D341Med (cell line): Measurements from ENCODE around the gene IKBKE.

Experiments used
- DNase-seq: peaks from one replicate; pipeline ENCODE4 v3.0.0; 2012; ENCODE audit warnings: low spot score

Gene IKBKE

DNA sequence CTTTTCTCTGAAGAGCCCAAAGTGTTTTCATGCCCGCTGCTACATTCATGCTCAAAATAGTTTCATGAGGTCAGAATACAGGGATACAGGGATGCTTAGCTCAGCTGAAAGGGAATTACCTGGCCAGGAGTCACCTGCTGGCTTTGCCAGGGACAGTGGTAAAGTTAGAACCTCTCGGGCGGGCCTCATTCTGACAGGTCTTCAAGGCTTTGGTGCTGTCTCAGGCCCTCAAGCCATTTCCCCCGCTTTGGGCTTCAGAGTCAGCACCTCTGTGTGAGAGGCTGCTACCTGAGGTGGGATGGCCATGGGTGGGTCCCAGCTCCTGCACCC, 42.5 kb downstream of the IKBKE start:
- no peak for DNase-seq

DNA sequence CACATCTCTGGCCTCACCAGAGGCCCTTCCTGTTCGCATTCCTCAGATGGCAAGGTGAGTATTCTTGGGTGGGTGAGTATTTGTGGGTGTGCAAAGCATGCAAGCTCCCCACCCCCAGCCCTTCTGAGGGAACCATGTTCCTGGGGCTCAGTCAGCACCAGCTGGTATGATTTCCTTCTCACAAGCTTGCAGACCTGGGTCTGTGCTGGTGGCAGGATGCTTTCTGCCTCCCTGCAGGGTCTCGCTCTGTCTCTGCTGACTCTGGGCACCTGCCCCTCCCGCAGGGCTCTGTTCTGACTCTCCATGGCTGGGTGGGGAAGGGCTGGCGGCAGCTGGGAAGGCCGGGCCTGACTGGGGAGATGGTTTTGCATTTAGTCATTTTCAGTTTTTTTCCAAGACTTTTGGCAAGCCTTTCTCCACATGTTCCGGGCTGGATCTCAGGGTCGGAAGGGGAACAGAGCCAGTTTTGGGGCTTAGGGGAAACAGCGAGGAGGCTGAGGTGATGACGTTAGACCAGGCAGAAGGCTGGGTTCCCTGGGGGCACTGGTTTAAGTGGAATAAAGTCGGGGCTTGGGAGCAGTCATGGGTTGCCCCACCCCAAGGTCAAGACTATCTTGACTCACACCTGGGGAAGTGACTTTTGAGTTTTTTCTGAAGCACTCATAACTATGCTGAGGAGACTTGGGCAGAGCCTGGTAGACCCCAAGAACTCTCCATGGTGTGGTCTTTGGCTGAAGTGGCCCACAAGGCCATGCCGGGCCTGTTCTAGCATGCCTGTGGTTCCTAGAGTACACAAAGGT, 43.2 kb downstream of the IKBKE start:
- no peak for DNase-seq

- no peak for DNase-seq
These were observed 44.6 kb downstream of the IKBKE start for GRCh38 chr1:206514813-206515387.

DNA sequence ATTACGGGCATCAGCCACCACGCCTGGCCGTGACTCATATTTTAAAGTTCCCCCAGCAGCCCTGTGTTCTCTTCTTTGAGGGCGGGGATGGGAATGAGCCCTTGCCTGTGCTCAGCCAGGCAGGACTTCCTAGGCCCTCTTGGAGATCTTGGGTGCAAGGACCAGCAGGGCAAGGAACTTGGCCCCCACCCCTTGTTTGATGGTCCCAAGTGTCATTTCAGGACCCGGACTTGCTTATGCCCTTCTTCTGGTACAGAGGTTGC, 46.4 kb downstream of the IKBKE start:
- DNase-seq: no peak

- DNase-seq: no peak
These were observed 47.5 kb downstream of the IKBKE start for GRCh38 chr1:206517784-206518183.

DNA sequence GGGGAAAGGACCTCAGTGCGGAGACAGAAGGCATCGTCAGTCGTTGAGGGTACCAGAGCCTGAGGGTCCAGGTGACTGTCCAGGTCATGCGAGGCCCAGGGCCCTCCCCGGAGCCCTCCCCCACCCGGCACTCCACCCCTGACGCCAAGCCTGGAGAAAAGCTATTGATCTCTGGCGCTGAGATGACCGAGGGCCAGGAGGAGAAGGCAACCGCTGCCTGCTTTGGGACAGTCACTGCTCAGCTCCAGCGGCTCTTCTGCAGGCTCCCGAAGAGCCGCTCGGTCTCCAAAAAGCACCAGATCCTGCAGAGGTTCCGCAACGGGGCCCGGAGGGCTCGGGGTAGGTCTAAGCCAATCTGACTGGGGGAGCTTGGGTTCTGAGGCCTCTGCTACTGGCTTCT, 47.9 kb downstream of the IKBKE start:
- DNase-seq: no peak

DNA sequence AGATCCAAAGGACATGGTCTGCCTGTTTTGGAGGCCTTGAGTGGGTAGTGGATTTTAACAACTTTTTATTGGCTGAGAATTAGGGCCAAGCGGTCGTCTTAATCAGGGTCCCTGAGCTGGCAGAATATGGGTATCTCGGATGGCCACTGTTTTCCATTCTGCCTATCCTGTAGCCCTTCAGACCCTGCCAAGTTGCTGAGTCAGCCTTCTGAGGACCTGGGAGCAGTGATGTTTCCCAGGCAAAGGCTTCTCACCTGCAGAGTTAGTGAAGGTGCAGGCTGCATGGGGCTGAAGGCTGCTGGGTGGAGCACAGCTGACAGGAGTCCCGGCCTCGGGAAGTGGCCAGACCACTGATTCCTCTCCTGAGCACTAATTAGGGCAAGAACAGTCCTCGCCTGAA, 48.5 kb downstream of the IKBKE start:
- no peak for DNase-seq

GRCh38 chr1:206521127-206521526, 50.9 kb downstream of the IKBKE start:
- no peak for DNase-seq

DNA sequence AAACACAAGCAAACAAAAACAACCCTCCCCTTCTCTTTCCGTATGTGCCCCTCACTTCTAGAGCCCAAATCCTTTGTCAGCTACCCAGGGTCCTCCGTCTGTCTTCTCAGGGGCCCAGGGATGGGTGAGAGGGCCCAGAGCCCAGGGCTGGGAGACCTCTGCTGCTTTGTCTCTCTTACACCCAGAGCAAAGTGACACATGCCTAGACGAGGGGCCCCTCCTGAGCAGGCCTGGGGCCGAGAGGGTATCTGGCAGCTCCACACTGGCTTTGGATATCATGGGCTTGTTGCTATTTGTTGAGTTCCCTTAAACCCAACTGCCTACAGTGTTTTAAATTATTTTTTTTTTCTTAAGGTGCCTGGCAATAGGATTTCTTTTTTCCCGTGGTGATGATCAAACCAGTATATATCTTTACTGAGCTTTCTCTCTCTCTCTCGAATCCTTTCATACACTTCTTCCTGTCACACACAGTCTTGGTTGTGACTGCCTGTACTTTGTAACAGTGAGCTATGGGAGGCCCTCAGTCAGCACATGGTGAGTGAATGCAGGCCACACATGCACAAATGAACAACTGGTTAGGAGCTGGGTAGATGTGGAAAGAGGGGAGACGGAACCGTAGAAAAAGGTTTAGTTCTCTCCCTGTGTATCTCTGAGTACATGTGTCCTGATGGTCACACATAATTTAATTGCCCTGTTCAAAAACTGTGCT, 51.6 kb downstream of the IKBKE start:
- no peak for DNase-seq

- DNase-seq: no peak
These were observed 54.6 kb downstream of the IKBKE start for GRCh38 chr1:206524739-206525364.

DNA sequence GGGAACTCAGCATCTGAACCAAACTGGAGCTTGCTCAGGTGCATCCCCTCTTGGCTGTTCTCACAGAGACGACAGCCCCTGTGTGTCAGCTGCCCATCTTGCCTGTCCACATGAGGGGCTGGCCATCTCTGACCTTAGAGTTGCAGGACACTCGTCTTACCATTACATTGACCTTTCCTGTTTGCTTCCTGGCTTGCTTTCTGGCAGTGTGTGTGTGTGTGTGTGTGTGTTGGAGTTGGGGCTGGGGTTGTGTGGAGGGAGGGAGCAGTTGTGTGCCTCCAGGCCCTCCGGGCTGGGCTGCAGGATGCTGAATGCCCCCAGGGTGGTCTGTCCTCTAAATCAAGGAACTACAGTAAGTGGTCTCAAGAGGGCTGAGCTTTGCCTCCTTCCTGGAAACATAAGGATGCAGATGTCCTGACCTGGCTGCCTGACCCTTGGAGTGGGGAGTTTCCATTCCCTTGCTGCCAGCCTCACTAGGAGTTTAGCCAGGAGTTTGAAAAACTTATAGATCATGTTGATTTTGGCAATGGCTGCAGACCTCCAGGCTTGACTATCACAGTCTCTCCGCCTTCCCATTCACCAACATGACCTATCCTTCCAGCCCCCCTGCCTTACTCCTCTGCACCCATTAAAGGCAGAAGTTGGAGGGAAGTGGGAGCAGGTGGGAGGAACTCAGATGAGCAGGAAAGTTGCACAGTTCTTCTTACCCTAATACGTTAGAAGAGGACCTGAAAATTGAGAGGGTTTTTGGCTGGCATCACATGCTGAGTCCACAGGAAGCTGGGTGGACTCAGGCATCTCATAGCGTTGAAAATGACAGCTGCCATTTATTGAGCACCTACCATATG, 56.0 kb downstream of the IKBKE start:
- no peak for DNase-seq

- DNase-seq: no peak
These were observed 59.1 kb downstream of the IKBKE start for GRCh38 chr1:206529425-206529824.

DNA sequence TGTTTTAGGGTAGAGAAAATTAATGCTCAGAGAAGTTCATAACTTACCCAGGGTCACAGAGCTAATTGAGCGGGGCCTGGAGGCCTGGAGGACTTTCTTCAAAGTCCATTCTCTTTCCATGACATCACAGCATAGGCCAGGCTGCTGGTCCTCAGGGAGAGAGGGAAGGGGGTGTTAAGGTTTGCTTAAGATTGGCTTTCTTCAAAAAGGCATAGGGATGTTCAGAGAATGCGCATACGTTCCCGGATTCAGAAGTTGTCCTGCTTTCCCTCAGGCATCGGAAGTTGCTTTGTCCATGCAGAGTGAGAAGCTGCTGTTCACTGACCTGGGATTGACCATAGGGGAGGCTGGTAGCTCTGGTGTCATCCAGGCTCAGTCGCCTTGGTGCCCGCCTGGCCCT, 62.1 kb downstream of the IKBKE start:
- no peak for DNase-seq

- DNase-seq: no peak
These were observed 64.3 kb downstream of the IKBKE start for GRCh38 chr1:206534552-206534951.

DNA sequence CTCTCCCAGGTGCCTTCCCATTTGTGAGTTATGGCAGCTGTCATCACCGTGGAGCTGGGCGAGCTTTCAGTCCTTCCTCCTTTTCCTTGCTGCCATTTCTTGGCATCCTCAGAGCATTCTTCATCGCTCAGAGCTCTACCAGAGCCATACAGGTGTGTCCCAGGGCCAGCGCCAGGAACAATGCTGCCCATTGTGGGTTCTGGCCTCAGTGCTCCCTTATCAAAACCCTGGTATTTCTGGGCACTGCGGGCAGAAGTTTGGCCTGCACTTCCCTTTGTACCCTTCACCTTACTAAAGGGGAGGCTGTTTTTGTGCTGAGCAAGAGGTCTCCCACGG, 65.5 kb downstream of the IKBKE start:
- no peak for DNase-seq

DNA sequence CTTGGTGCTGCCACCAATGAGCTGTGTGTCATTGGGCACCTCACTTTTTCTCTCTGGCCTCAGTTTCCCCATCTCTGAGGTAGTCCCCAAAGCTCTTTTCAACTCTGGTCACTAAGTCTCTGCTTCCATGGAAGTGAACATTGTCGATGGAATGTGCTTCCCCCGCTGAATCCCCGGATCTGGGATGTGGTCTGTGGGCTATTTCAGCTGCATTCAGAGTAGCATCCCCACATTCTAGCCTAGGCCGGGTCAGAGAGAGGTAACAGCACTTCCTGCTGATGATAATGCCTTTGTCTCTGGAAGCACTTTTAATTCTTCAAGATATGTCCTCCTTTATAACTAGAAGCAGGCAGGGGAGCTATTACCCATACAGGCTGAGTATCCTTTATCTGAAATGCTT, 66.9 kb downstream of the IKBKE start:
- no peak for DNase-seq

DNA sequence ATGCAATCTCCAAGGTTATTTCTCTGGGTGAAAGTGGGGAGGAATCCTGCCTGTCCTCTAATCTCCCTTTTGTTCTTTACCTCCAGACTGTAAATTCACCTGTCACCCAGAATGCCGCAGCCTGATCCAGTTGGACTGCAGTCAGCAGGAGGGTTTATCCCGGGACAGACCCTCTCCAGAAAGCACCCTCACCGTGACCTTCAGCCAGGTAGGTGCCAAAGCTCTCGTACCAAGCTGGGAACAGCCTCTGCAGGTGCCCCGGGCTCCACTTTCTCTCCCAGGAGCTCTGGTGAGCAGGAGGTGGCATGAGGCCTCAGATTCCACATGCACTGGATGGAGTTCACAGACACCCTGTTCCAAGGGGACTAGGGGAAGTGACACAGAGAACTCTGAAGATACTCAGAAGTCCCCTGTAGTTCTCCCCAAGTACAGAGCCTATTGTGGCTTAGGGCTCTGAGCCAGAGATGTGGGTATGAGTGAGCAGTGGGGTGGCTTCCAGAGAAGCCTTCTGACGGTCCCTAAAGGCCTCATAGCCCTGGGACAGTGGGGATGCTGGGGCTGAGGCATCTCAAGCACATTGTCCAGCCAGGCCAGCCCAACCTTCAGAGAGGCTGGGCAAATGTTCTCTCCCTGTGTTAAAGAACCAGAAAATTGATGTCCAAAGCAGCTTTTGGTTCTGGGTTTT, 68.0 kb downstream of the IKBKE start:
- DNase-seq: no peak

- no peak for DNase-seq
These were observed 68.8 kb downstream of the IKBKE start for GRCh38 chr1:206538901-206539640.

GRCh38 chr1:206540044-206540780, 69.9 kb downstream of the IKBKE start:
- no peak for DNase-seq

GRCh38 chr1:206541236-206541833, 71.1 kb downstream of the IKBKE start:
- no peak for DNase-seq
